Kidney epithelial cell (primary cell): ENCODE results near the gene ZNF417. TPM values are rescaled to one million over a fixed set of nuclear protein-coding genes. Genes with fewer than 3 reads are reported as not detected.

Source experiments
- DNase-seq: peaks from one replicate; pipeline ENCODE4 v3.0.0-alpha.2; 2010; ENCODE audit warnings: low read depth
- H3K27me3 ChIP-seq: 2 replicates; pipeline ENCODE4 v1.6.0; 2011; ENCODE audit warnings: low read length; ENCODE audit not compliant: control insufficient read depth, insufficient read depth
- H3K36me3 ChIP-seq: 2 replicates; pipeline ENCODE4 v1.5.1; 2011; ENCODE audit warnings: low read length; ENCODE audit not compliant: control insufficient read depth, insufficient read depth
- H3K4me3 ChIP-seq: 2 replicates; pipeline ENCODE4 v1.5.1; 2011; ENCODE audit warnings: low read depth, mild to moderate bottlenecking, control low read depth, low read length
- total RNA-seq: library from RNA; depleted of rRNA; stranded (reverse); fragments of >200 nt; gene quantifications from 2 replicates; pipeline ENCODE4 v1.2.3, GENCODE V29; 2015
- TF ChIP-seq, protein P1 (sequence below): IDR thresholded peaks from 2 replicates; pipeline ENCODE4 v1.5.1; 2011; ENCODE audit warnings: mild to moderate bottlenecking, moderate library complexity, low read length, control low read depth, inconsistent platforms; ENCODE audit not compliant: insufficient read depth, poor library complexity, severe bottlenecking

Gene ZNF417
- total RNA-seq, 1 donor from 2014 or later = 12.3 TPM

DNA sequence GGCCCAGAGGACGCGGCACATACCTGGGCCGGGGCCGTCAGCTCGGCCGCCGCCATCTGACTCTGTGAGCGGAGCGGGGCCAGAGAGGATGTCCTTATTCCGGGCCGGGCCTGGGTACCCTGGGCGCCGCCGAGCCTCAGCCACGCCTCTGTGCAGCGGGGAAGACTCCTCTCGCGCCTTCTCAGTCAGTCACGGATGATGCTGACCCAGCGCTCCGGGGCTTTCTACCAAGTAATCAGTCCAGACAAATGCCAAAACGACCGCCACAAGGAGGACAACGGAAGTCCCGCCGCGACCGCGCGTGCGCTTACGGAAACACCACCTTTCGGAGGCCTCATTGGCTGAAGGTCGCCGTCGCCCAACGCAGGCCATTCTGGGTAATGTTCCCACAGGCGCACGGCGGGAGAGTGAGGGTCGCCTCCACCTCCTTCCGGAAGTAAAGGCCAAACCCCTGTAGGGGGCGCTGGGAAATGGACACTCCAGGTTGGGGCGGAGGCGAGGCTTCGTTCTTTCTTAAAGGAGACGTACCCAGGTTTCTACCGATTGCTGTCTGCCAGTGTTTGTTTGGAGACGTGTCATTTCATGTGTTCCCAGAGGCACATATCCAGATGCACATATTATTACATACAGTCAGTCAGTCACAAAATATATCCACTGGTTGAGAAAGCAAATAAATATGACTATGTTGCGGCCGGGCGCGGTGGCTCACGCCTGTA, 31.2 kb upstream of the ZNF417 start, which contains the start of gene ZNF256:
Gene ZNF256 (minus strand): TSS at position 288 of the 716 bp plus-strand sequence. CDS start 232 bp downstream, at position 56.
- H3K4me3 ChIP-seq = peak within 1 kb of the TSS; percentile 90
- no peaks in the 10 kb centered on the region for H3K36me3 ChIP-seq
- TF ChIP-seq, protein P1, sequence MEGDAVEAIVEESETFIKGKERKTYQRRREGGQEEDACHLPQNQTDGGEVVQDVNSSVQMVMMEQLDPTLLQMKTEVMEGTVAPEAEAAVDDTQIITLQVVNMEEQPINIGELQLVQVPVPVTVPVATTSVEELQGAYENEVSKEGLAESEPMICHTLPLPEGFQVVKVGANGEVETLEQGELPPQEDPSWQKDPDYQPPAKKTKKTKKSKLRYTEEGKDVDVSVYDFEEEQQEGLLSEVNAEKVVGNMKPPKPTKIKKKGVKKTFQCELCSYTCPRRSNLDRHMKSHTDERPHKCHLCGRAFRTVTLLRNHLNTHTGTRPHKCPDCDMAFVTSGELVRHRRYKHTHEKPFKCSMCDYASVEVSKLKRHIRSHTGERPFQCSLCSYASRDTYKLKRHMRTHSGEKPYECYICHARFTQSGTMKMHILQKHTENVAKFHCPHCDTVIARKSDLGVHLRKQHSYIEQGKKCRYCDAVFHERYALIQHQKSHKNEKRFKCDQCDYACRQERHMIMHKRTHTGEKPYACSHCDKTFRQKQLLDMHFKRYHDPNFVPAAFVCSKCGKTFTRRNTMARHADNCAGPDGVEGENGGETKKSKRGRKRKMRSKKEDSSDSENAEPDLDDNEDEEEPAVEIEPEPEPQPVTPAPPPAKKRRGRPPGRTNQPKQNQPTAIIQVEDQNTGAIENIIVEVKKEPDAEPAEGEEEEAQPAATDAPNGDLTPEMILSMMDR = peak; percentile 75
- no peaks in the 10 kb centered on the region for H3K27me3 ChIP-seq
- DNase-seq = peak; percentile 77

DNA sequence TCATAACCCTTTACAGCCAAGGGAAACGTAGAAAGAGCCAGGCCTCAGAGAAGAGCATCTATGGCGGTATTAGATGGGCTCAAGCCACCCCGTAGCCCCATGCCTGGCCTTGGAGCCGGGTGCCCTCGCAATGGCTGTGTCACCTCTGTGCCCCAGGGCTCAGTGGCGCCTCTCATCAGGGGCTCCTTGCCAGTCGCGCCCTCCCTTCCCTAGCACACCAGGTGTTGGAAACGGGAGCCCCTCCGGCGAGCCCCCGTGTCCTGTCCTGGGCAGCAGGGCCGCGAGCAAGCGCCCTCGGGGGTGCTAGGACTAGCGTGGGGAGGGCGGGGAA, 30.7 kb upstream of the ZNF417 start:
- Histone ChIP-seq H3K4me3 (peak overlapping the region; percentile 90), H3K36me3 (no peaks in the 10 kb centered on the region), H3K27me3 (no peaks in the 10 kb centered on the region)
- TF ChIP-seq, protein P1 = no peak
- DNase-seq = no peak

DNA sequence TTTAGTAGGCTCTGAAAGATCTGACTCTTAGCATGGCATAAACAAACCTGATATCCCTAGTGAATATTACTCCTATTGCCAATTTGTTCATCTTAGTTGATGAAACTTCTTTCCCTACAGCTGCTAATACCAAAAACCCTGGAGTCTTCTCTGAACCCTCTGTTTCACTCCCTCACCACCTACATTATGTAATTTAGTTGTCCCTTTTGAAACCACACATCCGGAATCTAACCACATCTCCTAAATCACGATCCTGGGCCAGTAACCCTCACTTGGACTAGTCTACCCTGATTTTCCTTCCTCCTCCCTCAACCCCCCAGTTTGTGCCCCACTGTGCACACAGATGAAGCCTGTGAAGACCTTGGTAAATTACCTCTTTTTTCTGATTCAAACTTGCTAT, 29.9 kb upstream of the ZNF417 start:
- DNase-seq = no peak
- Histone ChIP-seq H3K4me3 (no peak overlapping the region), H3K27me3 (no peaks in the 10 kb centered on the region), H3K36me3 (no peaks in the 10 kb centered on the region)
- TF ChIP-seq, protein P1 = no peak

DNA sequence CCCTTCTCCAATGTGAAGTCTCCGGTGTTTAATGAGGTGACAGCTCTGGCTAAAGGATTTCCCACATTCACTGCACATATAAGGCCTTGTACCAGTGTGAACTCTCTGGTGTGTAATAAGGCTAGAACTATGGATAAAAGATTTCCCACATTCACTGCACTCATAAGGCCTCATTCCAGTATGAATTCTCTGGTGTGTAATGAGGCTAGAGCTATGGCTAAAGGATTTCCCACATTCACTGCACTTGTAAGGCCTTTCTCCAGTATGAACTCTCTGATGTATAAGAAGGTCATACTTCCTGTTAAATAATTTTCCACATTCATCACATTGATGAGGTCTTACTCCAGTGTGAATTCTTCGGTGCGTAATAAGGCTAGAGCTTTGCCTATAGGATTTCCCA, 25.2 kb upstream of the ZNF417 start:
- Histone ChIP-seq H3K36me3 (no peaks in the 10 kb centered on the region), H3K27me3 (no peaks in the 10 kb centered on the region), H3K4me3 (no peak overlapping the region)
- DNase-seq = no peak
- TF ChIP-seq, protein P1 = no peak

DNA sequence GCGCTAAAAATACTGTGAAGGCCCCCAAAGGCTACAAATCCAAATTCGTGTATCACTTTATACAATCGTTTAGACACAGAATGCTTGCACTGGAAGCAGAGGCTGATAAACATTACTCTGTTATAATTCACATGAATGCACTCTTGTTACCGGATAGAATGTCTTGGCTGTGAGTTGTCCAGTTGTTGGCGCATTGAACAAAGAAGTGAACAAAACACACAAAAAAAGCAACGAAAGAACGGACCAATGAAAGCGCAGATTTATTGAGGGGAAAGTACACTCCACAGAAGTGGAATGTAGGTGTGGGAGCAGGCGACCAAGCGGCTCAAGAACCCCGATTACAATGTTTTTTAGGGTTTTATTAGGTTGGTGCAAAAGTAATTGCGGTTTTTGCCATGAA, 19.3 kb upstream of the ZNF417 start:
- no peak for DNase-seq
- H3K4me3 ChIP-seq = no peak overlapping the region
- H3K36me3 ChIP-seq = no peaks in the 10 kb centered on the region
- no peaks in the 10 kb centered on the region for H3K27me3 ChIP-seq
- TF ChIP-seq, protein P1 = no peak
